Upper lobe of left lung (tissue), 4 donors: ENCODE results near the gene SLC16A9.
"Not testable (repeated sequence)": the region's sequence is repeated elsewhere in the genome, so short reads cannot be mapped to it uniquely, and the experiment has no call there.

ENCODE experiments used
- POLR2A ChIP-seq, 4 donors: fragments of 450-650 bp; IDR thresholded peaks; one replicate each; pipeline ENCODE4 v1.5.1; 2016 to 2017; ENCODE audit warnings: antibody characterized with exemption in 4 of 4, mild to moderate bottlenecking in 2 of 4
- TF ChIP-seq, protein P1 (sequence below), 6 experiments: fragments of 450-650 bp in 4 of 6; fragments of 200-600 bp in 2 of 6; sonication (generic) in 2 of 6; IDR thresholded peaks; one replicate each; pipeline ENCODE4 v1.5.1; 2016 to 2019; ENCODE audit warnings: antibody characterized with exemption in 6 of 6

DNA sequence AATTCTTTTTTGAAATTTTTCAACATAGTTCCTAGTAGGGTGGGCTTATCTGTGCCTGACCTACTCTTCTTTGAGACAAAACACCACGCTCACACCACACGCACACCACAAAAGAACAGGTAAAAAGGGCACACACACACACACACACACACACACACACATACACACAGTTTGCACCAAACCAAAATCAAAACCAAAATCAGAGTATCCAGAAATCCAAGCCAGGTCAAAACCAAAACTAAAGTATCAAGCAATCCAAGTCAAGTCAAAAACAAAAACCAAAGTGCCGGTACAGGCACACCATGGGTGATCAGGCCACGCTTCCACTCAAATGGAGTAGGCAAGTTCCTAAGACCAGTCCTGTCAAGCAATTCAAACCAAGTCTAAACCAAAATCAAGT, 23.2 kb upstream of the SLC16A9 start:
- TF ChIP-seq POLR2A (IDR thresholded peaks at IDR 0.05): not testable (repeated sequence)
- TF ChIP-seq, protein P1, sequence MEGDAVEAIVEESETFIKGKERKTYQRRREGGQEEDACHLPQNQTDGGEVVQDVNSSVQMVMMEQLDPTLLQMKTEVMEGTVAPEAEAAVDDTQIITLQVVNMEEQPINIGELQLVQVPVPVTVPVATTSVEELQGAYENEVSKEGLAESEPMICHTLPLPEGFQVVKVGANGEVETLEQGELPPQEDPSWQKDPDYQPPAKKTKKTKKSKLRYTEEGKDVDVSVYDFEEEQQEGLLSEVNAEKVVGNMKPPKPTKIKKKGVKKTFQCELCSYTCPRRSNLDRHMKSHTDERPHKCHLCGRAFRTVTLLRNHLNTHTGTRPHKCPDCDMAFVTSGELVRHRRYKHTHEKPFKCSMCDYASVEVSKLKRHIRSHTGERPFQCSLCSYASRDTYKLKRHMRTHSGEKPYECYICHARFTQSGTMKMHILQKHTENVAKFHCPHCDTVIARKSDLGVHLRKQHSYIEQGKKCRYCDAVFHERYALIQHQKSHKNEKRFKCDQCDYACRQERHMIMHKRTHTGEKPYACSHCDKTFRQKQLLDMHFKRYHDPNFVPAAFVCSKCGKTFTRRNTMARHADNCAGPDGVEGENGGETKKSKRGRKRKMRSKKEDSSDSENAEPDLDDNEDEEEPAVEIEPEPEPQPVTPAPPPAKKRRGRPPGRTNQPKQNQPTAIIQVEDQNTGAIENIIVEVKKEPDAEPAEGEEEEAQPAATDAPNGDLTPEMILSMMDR (IDR thresholded peaks at IDR 0.05): not testable (repeated sequence)
